HepG2 (cell line): ENCODE data around the gene PROKR1.

Experiments
- BCL3 ChIP-seq: sonication (generic); formaldehyde crosslinking; IDR thresholded peaks from 2 replicates; pipeline ENCODE4 v1.5.1; 2020; ENCODE audit warnings: mild to moderate bottlenecking, missing genetic modification reagents, moderate library complexity
- ESRRA ChIP-seq: sonication (generic); formaldehyde crosslinking; IDR thresholded peaks from 2 replicates; pipeline ENCODE4 v1.5.1; 2020; ENCODE audit warnings: mild to moderate bottlenecking, low read depth, missing genetic modification reagents
- HNRNPK ChIP-seq: fragments of 200-400 bp; formaldehyde crosslinking; IDR thresholded peaks from 2 replicates; pipeline ENCODE4 v1.6.1; 2018; ENCODE audit warnings: low read length, low read depth, moderate library complexity, mild to moderate bottlenecking; ENCODE audit not compliant: poor library complexity, severe bottlenecking
- KDM2A ChIP-seq: sonication (generic); formaldehyde crosslinking; IDR thresholded peaks from 2 replicates; pipeline ENCODE4 v1.4.0; 2020; ENCODE audit warnings: low read depth, missing genetic modification reagents, borderline replicate concordance
- MEIS1 ChIP-seq: sonication (generic); formaldehyde crosslinking; IDR thresholded peaks from 2 replicates; pipeline ENCODE4 v1.9.0; 2021; ENCODE audit warnings: mild to moderate bottlenecking, missing genetic modification reagents, moderate library complexity, borderline replicate concordance
- TEAD3 ChIP-seq: optimal IDR thresholded peaks from 2 replicates; pipeline ENCODE3; 2016; ENCODE audit warnings: borderline replicate concordance
- ZNF749 ChIP-seq: sonication (generic); formaldehyde crosslinking; IDR thresholded peaks from 2 replicates; pipeline ENCODE4 v1.8.0; 2022; ENCODE audit warnings: mild to moderate bottlenecking, missing genetic modification reagents, moderate library complexity, borderline replicate concordance
- TF ChIP-seq, protein P1 (sequence below): sonication (generic); formaldehyde crosslinking; IDR thresholded peaks from 2 replicates; pipeline ENCODE4 v1.5.0; 2020; ENCODE audit warnings: mild to moderate bottlenecking, missing genetic modification reagents, moderate library complexity
- TF ChIP-seq, protein P2 (sequence below): sonication (generic); formaldehyde crosslinking; IDR thresholded peaks from 2 replicates; pipeline ENCODE4 v1.4.0; 2020; ENCODE audit warnings: missing genetic modification reagents

DNA sequence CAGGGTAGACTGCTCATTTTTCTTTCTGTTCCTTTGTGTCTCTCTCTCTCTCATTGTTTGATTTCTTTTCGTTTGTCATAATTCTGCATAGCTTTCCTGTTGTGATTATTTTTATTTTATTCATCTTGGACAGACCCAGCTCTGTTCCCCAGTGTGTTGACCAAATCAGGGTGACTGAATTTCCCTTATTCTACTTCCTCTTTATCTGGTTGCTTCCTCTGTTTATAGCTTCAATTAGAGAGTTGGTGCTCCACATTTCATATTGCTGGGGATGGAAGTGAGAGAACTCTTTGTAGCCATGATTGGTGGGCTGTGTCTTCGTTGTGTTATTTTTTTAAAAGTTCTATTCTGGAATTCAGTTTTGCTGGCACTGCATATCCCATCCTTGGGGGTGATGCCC is 19.1 kb downstream of the PROKR1 start:
- TF ChIP-seq MEIS1 (CRISPR knock-in tag), result no peak
- TF ChIP-seq, protein P1, sequence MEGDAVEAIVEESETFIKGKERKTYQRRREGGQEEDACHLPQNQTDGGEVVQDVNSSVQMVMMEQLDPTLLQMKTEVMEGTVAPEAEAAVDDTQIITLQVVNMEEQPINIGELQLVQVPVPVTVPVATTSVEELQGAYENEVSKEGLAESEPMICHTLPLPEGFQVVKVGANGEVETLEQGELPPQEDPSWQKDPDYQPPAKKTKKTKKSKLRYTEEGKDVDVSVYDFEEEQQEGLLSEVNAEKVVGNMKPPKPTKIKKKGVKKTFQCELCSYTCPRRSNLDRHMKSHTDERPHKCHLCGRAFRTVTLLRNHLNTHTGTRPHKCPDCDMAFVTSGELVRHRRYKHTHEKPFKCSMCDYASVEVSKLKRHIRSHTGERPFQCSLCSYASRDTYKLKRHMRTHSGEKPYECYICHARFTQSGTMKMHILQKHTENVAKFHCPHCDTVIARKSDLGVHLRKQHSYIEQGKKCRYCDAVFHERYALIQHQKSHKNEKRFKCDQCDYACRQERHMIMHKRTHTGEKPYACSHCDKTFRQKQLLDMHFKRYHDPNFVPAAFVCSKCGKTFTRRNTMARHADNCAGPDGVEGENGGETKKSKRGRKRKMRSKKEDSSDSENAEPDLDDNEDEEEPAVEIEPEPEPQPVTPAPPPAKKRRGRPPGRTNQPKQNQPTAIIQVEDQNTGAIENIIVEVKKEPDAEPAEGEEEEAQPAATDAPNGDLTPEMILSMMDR, result no peak
- no peak for TF ChIP-seq TEAD3 (CRISPR knock-in tag)
- no peak for TF ChIP-seq ESRRA (CRISPR knock-in tag)
- TF ChIP-seq, protein P2, sequence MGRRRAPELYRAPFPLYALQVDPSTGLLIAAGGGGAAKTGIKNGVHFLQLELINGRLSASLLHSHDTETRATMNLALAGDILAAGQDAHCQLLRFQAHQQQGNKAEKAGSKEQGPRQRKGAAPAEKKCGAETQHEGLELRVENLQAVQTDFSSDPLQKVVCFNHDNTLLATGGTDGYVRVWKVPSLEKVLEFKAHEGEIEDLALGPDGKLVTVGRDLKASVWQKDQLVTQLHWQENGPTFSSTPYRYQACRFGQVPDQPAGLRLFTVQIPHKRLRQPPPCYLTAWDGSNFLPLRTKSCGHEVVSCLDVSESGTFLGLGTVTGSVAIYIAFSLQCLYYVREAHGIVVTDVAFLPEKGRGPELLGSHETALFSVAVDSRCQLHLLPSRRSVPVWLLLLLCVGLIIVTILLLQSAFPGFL (CRISPR knock-in tag), result no peak
- TF ChIP-seq HNRNPK, result no peak
- TF ChIP-seq KDM2A, result no peak
- TF ChIP-seq BCL3 (CRISPR knock-in tag), result no peak
- no peak for TF ChIP-seq ZNF749 (CRISPR knock-in tag)
